GM18870 (cell line): Measurements from ENCODE around the gene IFI44L.
A peak's percentile ranks its signal among the peaks of the same experiment; 100 is the strongest.

Experiments
- ATAC-seq: cut with Tn5 transposase; IDR thresholded peaks from one replicate; pipeline ENCODE4 v1.9.1; 2021; ENCODE audit warnings: moderate library complexity; ENCODE audit not compliant: unreplicated experiment

IFI44L gene

DNA sequence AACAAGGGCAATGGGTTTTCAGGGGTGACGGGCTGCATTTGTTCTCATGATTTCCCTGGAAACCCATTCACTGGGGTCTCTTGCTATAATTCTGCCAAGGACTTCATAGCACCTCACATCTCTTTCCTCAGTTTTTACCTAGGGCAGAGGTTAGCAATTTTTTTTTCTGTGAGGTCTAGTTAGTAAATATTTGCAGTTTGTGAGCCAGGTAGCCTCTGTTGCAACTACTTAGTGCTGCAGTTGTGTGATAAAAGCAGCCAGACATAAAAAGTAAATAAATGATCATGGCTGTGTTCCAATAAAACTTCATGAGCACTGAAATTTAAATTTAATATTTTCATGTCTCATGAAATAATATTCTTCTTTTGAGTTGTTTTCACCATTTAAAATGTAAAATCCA is 67.1 kb downstream of the IFI44L start:
- ATAC-seq, result no peak

DNA sequence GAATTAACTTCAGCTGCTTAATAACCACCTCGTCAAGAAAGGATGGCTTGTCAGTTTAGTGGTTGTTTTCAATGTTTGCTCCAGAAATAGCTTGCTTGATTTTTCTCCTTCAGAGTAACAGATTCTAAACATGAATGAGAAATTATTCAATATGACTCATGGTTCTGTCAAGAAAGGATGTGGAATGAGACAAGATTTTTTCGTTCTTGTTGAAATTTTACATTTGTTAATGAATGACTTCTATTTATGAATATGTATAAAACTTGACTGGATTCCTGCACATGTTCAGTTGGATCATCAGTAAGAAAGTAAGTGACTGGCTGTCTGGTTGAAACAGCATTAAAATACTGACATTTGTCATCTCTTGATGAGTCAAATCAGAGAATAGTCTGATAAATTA is 67.7 kb downstream of the IFI44L start:
- peak; percentile 44 for ATAC-seq

DNA sequence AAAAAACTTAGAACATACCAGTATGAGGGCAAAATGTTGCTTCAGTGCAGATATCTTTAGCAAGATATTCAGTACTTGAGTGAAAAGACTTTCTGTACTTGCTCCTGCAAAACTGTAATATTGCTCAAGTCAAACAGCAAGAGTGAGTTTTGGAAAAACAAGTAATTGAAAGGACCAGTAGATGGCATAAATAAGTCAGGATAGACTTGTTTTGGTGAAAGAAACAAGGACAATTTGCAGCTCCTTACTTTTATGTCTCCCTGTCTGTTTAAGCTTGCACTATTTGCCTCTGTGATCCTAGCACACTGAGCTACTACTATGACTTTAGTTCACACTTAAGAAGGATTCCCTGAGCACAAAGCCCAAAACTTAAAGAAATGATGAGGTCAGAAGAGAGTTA is 68.4 kb downstream of the IFI44L start:
- ATAC-seq, result no peak

DNA sequence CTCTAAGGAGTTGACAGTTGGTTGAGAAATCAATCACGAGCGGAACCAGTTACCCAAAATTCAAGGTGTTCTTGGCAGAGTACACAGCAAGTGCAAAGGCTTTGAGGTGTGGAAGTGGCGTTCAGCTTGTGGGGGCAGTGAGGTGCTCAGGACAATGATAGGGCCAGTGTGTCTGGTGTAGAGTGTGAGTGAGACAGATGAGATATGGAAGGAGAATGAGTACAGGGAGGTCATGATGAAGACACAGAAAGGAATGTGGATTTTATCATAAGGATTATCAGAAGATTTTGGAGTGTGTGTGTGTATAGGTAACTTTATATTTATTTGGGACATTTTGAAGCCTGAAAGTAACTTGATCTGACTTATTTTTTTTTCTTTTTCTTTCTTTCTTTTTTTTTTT is 70.3 kb downstream of the IFI44L start:
- no peak for ATAC-seq

DNA sequence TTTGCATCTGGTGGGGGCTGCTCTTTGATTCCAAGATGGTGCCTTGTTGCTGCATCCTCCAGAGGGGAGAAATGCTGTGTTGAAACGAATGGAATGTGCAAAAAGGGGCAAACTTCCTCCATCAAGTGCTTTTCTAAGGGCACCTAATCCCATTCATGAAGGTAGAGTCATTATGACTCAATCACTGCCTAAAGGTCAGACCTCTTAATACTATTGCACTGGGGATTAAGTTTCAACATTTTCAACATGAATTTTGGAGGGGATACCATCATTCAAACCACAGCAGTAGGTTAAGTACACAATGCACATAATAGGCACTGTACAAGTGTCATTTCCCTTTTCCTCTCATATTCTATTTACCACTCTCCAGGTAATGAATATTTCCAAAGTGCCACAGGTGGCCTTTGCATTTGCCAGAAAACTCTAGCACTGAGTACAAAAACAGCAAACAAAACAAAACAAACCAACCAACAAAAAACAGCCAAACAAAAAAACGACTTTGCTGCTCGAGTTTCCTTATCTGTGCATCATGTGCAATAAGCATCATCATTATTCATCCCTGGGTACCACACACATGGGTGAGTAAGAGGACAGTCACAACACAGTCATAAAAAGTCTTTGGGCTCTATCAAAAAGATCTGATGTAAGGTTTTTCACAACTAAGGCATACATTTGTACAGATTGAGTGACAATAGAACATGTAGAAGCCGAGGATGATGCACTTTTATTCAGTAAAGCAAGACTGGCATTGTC is 71.9 kb downstream of the IFI44L start:
- no peak for ATAC-seq
